Fibroblast of skin of right quadriceps (primary cell): Measurements from ENCODE around the gene SLIT3.
A peak's percentile ranks its signal among the peaks of the same experiment; 100 is the strongest.

Experiments used
- DNase-seq: peaks from one replicate; pipeline ENCODE4 v3.0.0-alpha.2; 2013

The SLIT3 gene

GRCh38 chr5:168878135-168878745 lies 422.7 kb downstream of the SLIT3 start:
- no peak for DNase-seq

GRCh38 chr5:168877132-168877892 lies 423.6 kb downstream of the SLIT3 start:
- DNase-seq, result no peak

GRCh38 chr5:168876419-168876818 lies 424.5 kb downstream of the SLIT3 start:
- no peak for DNase-seq

- DNase-seq, result peak; percentile 54
Measured at GRCh38 chr5:168875832-168876231, 425.1 kb downstream of the SLIT3 start.

GRCh38 chr5:168874713-168875380 lies 426.1 kb downstream of the SLIT3 start:
- peak; percentile 32 for DNase-seq

- no peak for DNase-seq
Measured at GRCh38 chr5:168872246-168872645, 428.7 kb downstream of the SLIT3 start.

GRCh38 chr5:168870910-168871309 lies 430.0 kb downstream of the SLIT3 start:
- no peak for DNase-seq

- peak; percentile 71 for DNase-seq
Measured at GRCh38 chr5:168869615-168870227, 431.2 kb downstream of the SLIT3 start.

- DNase-seq, result peak; percentile 12
Measured at GRCh38 chr5:168867241-168867640, 433.7 kb downstream of the SLIT3 start.

- DNase-seq, result no peak
Measured at GRCh38 chr5:168865968-168866367, 435.0 kb downstream of the SLIT3 start.

- no peak for DNase-seq
Measured at GRCh38 chr5:168863021-168863420, 437.9 kb downstream of the SLIT3 start.

GRCh38 chr5:168860503-168860902 lies 440.4 kb downstream of the SLIT3 start:
- no peak for DNase-seq

GRCh38 chr5:168860081-168860480 lies 440.9 kb downstream of the SLIT3 start:
- DNase-seq, result no peak

- no peak for DNase-seq
Measured at GRCh38 chr5:168859471-168859870, 441.5 kb downstream of the SLIT3 start.

GRCh38 chr5:168858994-168859393 lies 441.9 kb downstream of the SLIT3 start:
- DNase-seq, result no peak

GRCh38 chr5:168858371-168858770 lies 442.6 kb downstream of the SLIT3 start:
- DNase-seq, result no peak

- no peak for DNase-seq
Measured at GRCh38 chr5:168853972-168854371, 447.0 kb downstream of the SLIT3 start.

- no peak for DNase-seq
Measured at GRCh38 chr5:168852329-168852728, 448.6 kb downstream of the SLIT3 start.

- DNase-seq, result peak; percentile 83
Measured at GRCh38 chr5:168851902-168852321, 449.0 kb downstream of the SLIT3 start.

- DNase-seq, result no peak
Measured at GRCh38 chr5:168850683-168851082, 450.3 kb downstream of the SLIT3 start.

GRCh38 chr5:168848569-168848968 lies 452.4 kb downstream of the SLIT3 start:
- DNase-seq, result no peak

- no peak for DNase-seq
Measured at GRCh38 chr5:168847511-168848073, 453.3 kb downstream of the SLIT3 start.

GRCh38 chr5:168844922-168845296 lies 456.0 kb downstream of the SLIT3 start:
- no peak for DNase-seq
